Measurements from ENCODE around the gene EIF6.
A peak's percentile ranks its signal among the peaks of the same experiment; 100 is the strongest.
"Not testable (repeated sequence)": the region's sequence is repeated elsewhere in the genome, so short reads cannot be mapped to it uniquely, and the experiment has no call there.

EIF6 gene

DNA sequence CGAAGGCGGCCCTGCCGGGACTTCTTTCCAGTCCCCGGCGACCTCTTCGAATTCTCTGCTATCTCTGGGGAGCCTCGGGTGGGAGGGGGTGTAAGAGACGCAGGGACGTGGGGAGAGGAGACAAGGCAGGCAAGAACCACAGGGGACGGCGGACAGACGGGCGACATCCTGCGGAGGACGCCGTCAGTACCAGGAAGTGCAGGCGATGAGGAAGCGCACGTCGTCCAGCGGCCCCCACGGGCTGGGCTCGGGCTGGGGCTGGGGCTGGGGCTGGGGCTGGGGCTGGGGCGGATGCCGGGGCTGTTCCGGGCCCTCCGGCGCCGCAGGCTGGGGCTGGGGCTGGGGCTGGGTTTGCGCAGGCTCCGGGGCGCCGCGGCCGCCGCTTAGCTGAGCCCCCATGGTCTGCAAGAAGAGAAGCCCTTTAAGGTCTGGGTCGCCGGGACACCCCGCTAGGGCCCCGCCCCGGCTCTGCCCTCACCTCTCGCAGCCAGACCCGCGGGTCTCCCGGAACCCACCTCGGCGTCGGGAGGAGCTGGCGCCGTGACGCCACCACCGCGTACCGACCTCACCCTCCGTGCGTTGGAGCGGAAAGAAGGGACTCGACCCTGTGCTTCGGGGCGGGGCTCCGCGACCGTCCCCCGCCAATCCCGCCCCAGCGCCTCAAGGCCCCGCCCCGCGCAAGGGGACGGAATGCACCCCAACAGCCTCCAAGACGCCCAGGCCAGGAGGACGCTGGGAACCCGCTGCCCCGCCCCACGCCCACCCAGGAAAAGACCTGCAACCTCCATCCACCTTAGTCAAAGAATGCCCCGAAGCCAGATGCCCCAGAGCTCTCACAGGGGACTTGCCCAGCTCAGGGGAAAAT lies 6.8 kb downstream of the EIF6 start, which contains the start of gene MMP24OS:
Gene MMP24OS (minus strand): TSS at position 592 of the 865 bp plus-strand sequence. CDS start 193 bp downstream, at position 399.
- peak; percentile 91 for DNase-seq

DNA sequence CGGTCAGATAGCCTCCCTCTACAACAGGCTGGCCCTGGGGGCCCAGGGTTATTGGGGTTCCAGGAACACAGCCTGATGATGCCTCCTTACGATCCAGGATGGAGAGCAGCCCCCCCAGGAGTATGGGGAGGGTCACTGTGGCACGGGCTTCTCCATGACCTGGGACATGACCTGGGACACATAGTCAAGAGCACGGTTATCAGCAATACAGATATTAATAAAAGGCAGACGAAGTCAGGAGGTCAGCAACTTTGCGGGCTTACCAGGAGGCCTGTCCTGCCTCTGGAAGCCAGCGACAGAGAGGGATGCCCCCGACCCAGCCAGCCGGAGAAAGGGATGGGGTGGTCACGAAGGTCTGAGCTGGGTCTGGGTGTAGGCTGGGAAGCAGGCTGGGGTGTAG lies 7.4 kb downstream of the EIF6 start:
- DNase-seq = no peak

DNA sequence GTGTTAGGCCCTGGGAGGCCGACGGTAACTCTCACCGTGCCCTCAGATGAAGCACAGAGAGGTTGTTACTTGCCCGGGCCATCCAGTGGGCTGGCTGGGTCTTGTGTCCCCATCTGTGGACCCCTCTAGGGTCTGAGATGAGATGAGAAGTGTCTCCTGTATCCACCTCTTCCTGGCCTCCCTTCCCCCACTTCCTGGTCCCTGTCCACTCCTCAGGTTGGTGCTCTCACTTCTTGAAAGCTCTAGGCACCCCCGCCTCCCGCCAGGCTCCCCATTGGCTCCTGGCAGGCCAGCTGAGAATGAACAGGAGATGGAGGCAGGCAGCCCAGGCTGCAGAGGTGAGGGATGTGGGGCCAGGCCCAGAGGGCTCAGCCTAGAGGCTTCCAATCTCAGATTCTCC lies 8.2 kb downstream of the EIF6 start:
- DNase-seq = no peak

DNA sequence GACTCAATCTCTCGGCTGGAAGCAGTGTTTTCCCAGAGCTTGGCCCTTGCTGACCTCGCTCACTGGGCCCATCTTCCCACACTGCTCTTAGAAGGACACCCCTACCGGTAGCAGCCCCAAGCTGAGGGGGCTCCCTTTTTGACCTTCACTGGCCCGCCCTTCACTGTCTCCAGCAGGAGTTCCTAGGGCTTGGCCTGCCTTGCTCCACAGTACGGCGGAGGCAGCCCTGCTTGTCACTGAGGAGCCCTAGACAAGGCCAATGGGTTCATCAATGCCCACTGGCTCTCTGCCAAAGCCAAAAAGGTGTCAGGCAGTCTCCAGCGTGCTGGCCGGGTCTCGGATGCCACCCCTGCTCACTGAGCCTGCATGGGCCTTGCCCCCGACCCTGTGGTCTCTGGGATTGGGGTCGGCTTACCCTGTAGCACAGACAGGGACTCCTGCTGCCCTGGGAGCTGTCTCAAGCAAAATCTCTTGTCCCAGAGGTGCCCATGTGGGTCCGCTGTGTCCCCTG lies 8.8 kb downstream of the EIF6 start:
- no peak for DNase-seq

DNA sequence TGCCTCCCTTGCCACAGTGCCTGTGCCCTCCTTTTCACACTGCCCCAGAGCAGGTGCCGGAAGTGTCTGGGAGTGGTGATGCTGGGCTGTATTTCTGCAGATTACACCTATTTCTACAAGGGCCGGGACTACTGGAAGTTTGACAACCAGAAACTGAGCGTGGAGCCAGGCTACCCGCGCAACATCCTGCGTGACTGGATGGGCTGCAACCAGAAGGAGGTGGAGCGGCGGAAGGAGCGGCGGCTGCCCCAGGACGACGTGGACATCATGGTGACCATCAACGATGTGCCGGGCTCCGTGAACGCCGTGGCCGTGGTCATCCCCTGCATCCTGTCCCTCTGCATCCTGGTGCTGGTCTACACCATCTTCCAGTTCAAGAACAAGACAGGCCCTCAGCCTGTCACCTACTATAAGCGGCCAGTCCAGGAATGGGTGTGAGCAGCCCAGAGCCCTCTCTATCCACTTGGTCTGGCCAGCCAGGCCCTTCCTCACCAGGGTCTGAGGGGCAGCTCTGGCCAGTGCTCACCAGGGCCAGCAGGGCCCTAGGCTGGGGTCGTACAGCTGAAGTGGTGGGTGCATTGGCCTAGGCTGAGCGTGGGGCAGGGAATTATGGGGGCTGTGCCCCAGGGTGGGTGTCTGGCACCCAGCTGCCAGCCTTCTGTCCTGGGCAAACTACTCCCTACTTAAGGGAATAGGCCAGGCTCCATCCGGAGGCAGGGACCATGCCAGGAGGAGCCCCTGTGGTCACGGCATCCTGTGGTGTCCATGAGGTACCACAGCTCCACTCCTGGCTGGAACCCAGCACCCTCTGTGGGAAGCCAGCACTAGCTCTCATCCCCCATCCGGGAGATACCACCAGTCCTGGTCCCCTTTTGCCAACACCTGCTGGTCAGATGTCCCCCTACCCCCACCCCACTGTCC lies 10.1 kb downstream of the EIF6 start:
- DNase-seq = no peak

DNA sequence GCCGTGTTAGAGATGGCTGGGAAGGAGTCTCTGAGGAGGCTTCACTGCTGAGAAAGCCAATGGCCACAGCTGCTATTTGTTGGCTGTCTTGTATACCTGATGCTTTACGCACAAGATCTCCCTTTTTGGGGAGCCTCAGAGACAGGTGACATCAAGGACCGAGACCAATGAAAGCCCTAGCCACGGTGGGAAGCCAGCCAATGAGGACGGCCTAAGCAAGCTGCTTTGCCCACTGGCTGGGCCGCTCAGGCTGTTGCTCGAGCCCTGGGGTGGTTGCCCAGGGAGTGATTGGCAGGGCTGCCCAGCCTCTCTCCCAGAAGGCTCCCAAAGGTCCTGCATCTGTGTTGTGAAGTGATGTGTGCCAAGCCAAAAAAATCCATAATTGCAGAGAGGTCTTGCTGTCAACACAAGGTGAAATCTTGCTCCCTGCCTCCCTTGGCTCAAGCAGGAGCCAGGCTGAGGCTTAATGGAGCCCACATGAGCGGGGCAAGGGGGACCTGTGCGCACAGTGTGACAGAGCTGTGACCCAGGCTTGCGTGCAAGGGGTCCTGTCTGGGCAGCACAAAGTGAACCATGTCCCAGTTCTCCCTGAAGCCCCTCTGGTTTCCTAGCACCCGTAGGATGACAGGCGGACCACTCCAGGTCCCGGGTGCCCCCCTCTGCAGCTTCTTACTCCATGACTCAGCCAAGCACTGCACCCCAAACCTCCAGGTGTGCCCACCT lies 11.0 kb downstream of the EIF6 start:
- DNase-seq = no peak

DNA sequence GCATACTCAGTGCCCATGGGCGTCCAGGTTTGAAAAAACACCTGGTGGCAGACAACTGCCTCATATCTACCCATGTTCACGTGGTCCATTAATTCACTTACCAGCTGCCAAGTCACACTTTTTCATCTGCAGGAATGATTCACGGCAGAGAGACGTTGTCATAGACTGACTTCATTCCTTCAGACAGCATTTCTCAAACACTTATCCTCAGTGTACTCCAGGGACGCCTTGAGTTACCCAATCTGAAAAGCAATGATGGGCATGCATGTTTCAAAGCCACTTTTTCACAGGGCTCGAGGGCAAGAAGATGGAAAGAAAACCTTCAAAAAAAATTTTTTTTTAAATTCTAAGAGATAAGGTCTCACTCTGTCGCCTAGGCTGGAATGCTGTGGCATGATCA lies 12.7 kb downstream of the EIF6 start:
- DNase-seq = no peak

DNA sequence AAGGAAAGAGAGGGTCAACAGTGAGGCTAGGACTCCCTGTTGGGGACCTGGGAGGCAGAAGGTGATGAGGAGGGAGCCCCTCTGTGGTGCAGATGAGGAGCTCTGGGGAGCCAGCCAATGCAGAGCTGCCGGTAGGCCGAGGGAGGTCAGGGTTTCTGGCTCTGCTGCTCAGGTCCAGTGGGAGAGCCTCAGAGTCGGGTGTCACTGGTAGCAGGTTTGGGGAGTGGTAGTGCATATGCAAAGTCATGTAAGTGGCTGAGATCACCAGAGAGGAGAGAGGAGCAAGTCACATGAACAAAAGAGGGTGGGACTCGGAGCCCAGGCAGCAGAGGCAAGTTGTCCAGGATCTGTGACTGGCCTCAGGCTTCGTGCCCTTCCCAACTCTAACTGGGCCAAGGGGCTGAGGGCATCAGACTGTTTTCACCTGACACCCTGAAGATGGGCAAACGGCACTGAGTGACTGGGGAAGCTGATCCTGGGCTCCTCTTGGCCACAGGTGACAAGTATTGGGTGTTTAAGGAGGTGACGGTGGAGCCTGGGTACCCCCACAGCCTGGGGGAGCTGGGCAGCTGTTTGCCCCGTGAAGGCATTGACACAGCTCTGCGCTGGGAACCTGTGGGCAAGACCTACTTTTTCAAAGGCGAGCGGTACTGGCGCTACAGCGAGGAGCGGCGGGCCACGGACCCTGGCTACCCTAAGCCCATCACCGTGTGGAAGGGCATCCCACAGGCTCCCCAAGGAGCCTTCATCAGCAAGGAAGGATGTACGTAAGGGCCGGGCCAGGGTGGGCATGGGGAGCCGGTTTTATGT lies 13.3 kb downstream of the EIF6 start:
- DNase-seq = no peak

DNA sequence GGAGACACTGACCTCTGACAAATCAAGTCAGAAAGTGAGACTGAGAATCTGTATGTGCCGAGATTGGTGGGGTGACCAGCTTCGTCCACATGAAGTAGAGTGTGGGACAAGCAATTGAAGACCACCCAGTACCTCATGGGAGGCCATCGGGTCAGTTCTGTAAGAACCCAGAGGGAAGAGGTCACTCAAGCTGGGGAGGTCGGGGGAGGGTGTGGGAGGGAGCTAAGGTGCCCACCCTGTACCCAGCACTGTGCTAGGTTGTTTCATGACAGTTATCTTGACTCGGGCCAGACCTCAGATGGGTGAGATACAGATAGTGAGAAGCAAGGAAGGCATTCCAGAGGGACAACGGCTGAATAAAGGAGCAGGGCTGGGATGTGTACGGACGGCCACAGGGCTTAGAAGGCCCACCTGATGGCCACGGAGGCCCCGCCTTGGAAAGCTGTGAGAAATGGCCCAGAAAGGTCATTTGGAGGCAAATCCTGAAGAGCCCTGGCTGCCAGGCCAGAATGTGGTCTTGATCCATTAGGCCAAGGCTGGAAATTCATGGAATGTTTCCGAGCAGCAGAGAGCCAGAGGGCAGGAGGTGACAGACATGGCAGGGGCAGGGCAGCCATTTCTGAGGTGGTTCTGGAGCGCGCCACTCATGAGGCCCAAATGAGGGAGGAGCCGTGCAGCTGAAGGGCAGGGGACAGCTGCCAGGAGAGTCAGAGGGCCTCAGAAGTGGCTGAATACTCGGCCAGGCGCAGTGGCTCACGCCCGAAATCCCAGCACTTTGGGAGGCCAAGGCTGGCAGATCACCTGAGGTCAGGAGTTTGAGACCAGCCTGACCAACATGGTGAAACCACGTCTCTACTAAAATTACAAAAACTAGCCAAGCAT lies 14.3 kb downstream of the EIF6 start:
- no peak for DNase-seq

DNA sequence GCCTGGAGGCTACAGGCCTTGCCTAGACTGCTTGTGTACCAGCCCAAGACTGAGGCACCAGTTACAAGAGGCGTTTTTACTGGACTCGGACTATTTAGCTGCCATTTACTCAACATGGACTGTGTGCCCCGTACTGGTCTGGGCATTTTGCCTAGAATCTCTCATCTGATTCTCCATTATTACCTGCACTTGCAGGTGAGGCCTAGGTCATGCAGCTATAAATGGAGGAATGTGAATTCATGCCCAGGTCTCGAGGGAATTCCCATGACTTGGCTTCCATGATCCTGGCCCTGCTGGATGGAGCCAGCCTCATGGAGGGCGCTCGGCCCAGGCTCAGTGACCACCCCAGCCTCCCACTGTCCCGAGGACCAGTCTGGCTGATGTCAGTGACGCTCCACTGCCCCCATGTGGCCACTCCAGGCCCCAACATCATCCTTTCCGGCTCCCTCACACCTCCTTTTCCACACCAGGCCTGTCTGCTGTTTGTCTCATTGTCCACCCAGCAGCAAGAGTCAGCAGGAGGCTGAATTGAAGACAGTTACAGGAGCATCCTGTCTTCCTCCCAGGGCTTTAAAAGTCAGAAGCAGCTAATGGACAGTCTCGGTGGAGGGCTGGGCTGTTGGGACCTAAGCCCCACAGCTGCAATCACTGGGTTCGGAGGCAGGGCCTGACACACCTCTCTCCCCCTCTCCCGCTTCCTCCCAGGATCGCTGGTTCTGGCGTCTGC lies 15.4 kb downstream of the EIF6 start:
- peak; percentile 29 for DNase-seq

DNA sequence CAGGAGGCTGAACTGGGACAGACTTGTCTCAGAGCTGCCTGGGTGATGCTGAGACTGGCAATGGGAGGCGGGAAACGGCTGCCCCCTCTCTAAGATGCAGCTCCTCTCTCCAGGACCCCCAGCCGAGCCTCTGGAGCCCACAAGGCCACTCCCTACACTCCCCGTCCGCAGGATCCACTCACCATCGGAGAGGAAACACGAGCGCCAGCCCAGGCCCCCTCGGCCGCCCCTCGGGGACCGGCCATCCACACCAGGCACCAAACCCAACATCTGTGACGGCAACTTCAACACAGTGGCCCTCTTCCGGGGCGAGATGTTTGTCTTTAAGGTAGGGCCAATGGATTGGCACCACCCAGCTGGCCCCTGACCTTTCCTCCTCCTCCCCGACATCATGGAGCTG lies 17.5 kb downstream of the EIF6 start:
- no peak for DNase-seq

DNA sequence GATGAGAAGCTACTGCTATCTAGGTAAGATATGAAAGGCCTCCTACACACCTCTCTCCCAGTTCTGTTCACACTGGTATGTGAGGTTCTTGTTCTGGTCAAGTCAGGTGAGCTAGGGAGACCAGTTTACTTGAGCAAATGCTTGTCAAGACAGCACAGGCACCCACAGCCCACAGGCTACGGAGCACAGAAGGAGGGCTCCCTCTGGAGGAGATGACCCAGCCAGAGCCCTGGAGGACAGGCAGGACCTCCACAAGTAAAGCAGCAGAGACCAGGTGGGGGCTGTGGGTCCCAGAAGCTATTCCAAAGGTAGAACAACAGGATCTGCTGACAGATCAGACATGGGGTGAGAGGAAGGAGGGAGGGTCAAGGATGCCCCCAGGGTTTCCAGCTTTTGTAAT lies 19.8 kb downstream of the EIF6 start:
- DNase-seq = no peak

DNA sequence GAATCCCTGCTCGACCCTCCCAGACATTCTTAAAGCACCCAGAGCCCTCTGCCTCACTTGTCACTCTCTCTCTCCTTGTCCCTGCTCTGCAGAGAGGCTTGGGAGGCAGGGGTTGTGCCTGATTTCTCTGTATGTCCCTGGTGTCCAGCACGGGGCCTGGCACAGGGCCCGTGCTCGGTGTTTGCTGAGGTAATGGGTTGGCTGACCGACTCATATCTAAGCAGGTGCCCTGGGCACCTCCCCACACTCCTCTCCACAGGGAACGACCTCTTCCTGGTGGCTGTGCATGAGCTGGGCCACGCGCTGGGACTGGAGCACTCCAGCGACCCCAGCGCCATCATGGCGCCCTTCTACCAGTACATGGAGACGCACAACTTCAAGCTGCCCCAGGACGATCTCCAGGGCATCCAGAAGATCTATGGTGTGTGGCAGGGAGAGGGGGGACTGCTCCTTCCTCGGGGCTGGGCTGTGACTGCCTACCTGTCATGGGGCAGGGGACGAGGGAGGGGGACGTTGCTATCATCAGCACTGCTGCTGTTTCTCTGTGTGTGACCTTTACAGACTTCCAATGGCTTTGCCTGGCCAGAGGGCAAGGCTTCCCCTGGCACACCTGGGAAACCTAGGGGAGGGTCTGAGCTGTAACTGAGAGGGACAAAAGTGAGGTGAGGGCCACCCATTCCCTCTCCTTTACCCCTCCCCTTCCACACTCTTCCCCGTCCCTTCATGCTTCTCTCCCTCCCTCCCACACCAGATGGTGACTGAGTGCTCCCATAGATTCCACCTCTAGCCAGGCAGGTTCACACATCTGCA lies 20.8 kb downstream of the EIF6 start:
- DNase-seq = no peak

DNA sequence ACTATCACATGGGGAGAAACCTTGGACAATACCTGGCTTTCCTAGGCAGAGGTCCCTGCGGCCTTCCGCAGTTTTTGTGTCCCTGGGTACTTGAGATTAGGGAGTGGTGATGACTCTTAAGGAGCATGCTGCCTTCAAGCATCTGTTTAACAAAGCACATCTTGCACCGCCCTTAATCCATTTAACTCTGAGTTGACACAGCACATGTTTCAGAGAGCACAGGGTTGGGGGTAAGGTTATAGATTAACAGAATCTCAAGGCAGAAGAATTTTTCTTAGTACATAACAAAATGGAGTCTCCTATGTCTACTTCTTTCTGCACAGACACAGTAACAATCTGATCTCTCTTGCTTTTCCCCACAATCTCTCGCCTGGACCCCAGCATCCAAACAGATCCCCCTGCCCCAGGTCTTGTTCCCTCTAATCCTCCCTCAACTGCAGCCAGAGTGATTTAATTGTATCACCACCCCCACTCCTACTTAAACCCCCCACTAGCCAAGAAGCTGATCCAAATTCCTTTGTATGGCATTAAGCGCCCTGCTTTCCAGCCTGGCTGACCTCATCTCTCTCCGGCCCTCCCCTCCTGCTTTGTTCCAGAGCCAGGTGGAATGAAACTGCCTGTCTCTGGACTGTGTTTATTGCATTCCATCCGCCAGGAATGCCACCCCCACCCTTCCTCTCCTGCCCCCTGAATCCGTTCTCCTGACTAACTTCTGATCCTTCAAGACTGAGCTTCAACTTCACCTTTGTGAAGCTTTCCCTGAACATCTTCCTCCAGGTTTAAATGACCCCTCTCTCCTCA lies 21.6 kb downstream of the EIF6 start:
- not testable (repeated sequence) for DNase-seq

DNA sequence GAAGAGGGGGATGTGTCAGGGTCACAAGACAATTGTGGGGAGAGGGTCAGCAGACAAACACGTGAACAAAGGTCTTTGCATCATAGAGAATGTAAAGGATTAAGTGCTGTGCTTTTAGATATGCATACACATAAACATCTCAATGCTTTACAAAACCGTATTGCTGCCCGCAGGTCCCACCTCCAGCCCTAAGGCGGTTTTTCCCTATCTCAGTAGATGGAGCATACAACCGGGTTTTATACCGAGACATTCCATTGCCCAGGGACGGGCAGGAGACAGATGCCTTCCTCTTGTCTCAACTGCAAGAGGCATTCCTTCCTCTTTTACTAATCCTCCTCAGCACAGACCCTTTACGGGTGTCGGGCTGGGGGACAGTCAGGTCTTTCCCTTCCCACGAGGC lies 22.3 kb downstream of the EIF6 start:
- DNase-seq = not testable (repeated sequence)

DNA sequence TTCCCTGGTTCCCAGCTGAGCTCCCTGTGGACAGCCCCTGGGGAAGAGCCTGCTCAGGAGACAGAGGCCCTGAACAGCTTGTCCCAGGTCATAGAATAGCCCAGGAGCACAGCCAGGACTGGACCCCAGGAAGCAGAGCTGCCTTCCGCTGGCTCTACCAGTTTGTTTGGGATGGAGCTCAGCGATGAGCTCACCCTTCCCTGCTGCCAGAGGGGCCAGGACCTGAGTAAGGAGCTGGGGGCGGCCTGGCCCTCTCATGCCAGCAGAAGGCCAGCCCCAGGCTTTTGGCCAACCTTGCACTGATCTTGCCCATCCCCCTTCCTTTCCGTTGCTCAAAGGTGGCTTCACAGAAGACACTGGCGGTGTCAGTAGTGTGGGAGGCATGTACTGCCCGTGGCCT lies 24.1 kb downstream of the EIF6 start:
- DNase-seq = no peak

DNA sequence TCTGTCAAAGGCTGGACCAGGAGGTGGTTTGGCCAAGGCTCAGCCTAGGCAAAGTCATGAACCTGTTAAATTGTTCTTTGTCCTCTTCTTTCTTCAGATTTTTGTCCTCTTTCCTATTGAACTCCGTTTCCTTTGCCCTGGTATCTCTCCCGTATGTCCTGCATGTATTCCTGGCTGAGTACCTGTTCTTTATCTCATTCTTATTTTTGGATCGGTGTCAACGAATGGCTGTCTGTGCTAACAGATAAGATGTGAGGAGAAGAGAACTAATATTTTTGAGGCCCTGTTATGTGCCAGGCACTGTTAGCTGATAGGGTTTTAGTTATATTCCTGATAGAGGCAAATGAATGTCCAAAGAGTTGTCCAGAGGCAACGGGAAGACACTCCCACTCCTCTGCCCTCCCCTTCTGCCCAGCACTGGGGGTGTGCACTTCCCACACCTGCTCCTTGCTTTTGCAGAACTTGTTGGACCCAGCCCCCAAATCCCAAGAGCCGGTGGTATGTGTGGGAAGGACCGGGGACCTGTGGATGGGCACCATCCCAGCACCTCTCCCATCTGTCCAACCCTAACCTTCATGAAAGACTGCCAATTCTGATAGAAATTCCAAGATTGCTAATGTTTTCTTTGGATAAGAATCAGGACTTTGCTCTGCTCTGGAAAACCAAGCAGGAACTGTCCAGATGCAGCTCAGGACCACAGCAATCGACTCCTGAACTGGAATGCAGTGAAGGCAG lies 27.2 kb downstream of the EIF6 start:
- DNase-seq = no peak
